Skeletal muscle satellite cell (primary cell): ENCODE measurements around the gene RERE.

Source experiments
- H3K27me3 ChIP-seq: 2 replicates; pipeline ENCODE4 v1.7.0; 2013; ENCODE audit warnings: low read length; ENCODE audit not compliant: control insufficient read depth, insufficient read depth
- H3K36me3 ChIP-seq: 2 replicates; pipeline ENCODE4 v1.7.0; 2013; ENCODE audit warnings: mild to moderate bottlenecking, control low read depth, low read length; ENCODE audit not compliant: insufficient read depth
- H3K4me1 ChIP-seq: 2 replicates; pipeline ENCODE4 v1.7.0; 2013; ENCODE audit warnings: low read length; ENCODE audit not compliant: control insufficient read depth, insufficient read depth
- H3K4me2 ChIP-seq: 2 replicates; pipeline ENCODE4 v1.7.0; 2013; ENCODE audit warnings: mild to moderate bottlenecking, low read length
- H3K4me3 ChIP-seq: 2 replicates; pipeline ENCODE4 v1.7.0; 2013; ENCODE audit warnings: low read length
- H3K9ac ChIP-seq: 2 replicates; pipeline ENCODE4 v1.7.0; 2013; ENCODE audit warnings: mild to moderate bottlenecking, low read depth, low read length, moderate library complexity
- H3K9me3 ChIP-seq: replicated peaks from 2 replicates; pipeline ENCODE4 v1.7.0; 2013; ENCODE audit warnings: mild to moderate bottlenecking, control low read depth, low read length

Gene RERE

DNA sequence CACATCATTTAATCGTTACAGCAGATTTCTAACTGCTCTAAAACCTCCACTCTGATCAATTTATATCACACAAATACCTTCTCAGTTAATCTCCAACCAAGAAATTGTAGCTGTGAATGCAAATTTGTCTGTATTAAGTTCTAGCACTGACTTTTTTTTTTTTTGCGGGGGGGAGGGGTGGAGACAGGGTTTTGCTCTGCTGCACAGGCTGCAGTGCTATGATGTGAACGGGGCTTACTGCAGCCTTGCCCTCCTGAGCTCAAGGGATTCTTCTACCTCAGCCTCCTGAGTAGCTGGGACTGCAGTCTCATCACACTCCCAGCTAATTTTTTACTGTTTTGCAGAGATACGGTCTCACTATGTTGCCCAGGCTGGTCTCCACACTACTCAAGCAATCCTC is 163.6 kb downstream of the RERE start:
- Histone ChIP-seq H3K9me3 (no peaks in the 10 kb centered on the region), H3K27me3 (no peaks in the 10 kb centered on the region), H3K4me3 (no peak overlapping the region), H3K36me3 (peaks cover 6% of the 10 kb centered on the region), H3K4me2 (no peak overlapping the region), H3K4me1 (peaks cover under 1% of the 10 kb centered on the region), H3K9ac (no peak overlapping the region)

GRCh38 chr1:8652467-8653046 is 164.9 kb downstream of the RERE start:
- no peak overlapping the region for H3K9ac ChIP-seq
- no peaks in the 10 kb centered on the region for H3K27me3 ChIP-seq
- peaks cover 6% of the 10 kb centered on the region for H3K36me3 ChIP-seq
- peaks cover 6% of the 10 kb centered on the region for H3K4me1 ChIP-seq
- H3K4me2 ChIP-seq: no peak overlapping the region
- H3K4me3 ChIP-seq: no peak overlapping the region
- H3K9me3 ChIP-seq: no peaks in the 10 kb centered on the region

- H3K9me3 ChIP-seq: no peaks in the 10 kb centered on the region
- no peak overlapping the region for H3K4me2 ChIP-seq
- no peaks in the 10 kb centered on the region for H3K27me3 ChIP-seq
- H3K9ac ChIP-seq: no peak overlapping the region
- peaks cover 6% of the 10 kb centered on the region for H3K36me3 ChIP-seq
- H3K4me3 ChIP-seq: no peak overlapping the region
- peaks cover 12% of the 10 kb centered on the region for H3K4me1 ChIP-seq
These were observed 165.5 kb downstream of the RERE start for GRCh38 chr1:8651962-8652361.

DNA sequence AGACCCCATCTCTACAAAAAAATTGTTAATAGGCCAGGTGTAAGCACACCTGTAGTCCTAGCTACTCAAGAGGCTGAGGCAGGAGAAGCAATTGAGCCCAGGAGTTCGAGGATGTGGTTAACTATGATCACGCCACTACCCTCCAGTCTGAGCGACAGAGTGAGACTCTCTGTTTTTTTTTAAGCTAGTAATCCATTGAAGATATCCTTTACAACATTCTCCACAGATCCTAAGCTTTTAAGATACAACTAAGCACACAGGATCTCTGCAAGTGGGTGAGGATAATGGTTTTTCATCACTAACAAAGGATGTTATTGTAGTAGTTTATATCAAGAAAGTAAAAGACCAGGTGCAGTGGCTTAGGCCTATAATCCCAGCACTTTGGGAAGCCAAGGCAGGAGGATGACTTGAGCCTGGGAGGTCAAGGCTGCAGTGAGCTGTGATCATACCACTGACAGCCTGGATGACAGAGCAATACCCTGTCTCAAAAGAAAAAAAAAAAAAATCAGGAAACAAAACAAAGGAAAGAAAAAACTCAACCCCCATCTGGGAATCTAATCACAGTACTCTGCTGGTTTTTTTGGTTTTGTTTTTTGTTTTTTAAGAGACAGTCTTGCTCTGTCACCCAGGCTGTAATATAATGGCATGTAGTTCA is 166.1 kb downstream of the RERE start:
- peaks cover 12% of the 10 kb centered on the region for H3K4me1 ChIP-seq
- H3K9me3 ChIP-seq: no peaks in the 10 kb centered on the region
- no peak overlapping the region for H3K4me3 ChIP-seq
- peaks cover 6% of the 10 kb centered on the region for H3K36me3 ChIP-seq
- H3K27me3 ChIP-seq: no peaks in the 10 kb centered on the region
- H3K9ac ChIP-seq: no peak overlapping the region
- H3K4me2 ChIP-seq: no peak overlapping the region

GRCh38 chr1:8649875-8650274 is 167.6 kb downstream of the RERE start:
- Histone ChIP-seq H3K36me3 (no peaks in the 10 kb centered on the region), H3K9ac (no peak overlapping the region), H3K4me3 (no peak overlapping the region), H3K9me3 (no peaks in the 10 kb centered on the region), H3K4me2 (no peak overlapping the region), H3K27me3 (no peaks in the 10 kb centered on the region), H3K4me1 (peaks cover 12% of the 10 kb centered on the region)

DNA sequence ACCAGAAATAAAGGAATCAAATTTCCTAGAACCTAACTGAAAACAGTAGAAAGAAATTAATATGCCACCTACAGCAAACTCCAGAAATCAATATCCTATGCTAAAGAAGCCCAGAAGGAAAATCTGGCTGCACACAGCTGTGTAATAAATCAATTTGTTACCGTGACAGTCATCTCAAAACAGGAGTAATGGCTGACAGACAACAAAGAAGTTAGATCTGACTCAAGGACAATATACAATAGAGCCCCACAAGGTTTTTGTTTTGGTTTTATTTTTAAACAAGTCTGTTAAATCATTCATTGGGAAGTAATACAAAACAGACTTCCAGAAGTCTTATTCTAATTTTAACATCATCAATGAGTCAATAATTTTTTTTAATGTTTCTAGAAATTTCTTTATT is 168.4 kb downstream of the RERE start:
- Histone ChIP-seq H3K4me1 (peaks cover 12% of the 10 kb centered on the region), H3K9ac (no peak overlapping the region), H3K9me3 (no peaks in the 10 kb centered on the region), H3K4me2 (no peak overlapping the region), H3K27me3 (no peaks in the 10 kb centered on the region), H3K36me3 (no peaks in the 10 kb centered on the region), H3K4me3 (no peak overlapping the region)

GRCh38 chr1:8646996-8647395 is 170.4 kb downstream of the RERE start:
- H3K9ac ChIP-seq: no peak overlapping the region
- no peaks in the 10 kb centered on the region for H3K27me3 ChIP-seq
- no peak overlapping the region for H3K4me3 ChIP-seq
- no peaks in the 10 kb centered on the region for H3K36me3 ChIP-seq
- H3K4me1 ChIP-seq: peaks cover 12% of the 10 kb centered on the region
- no peak overlapping the region for H3K4me2 ChIP-seq
- no peaks in the 10 kb centered on the region for H3K9me3 ChIP-seq

- Histone ChIP-seq H3K9me3 (no peaks in the 10 kb centered on the region), H3K4me3 (no peak overlapping the region), H3K9ac (no peak overlapping the region), H3K36me3 (no peaks in the 10 kb centered on the region), H3K4me1 (peaks cover 12% of the 10 kb centered on the region), H3K27me3 (no peaks in the 10 kb centered on the region), H3K4me2 (no peak overlapping the region)
These were observed 171.3 kb downstream of the RERE start for GRCh38 chr1:8646189-8646588.

GRCh38 chr1:8643542-8644536 is 173.6 kb downstream of the RERE start:
- H3K4me2 ChIP-seq: no peak overlapping the region
- H3K9me3 ChIP-seq: no peaks in the 10 kb centered on the region
- H3K36me3 ChIP-seq: no peaks in the 10 kb centered on the region
- no peak overlapping the region for H3K9ac ChIP-seq
- H3K4me3 ChIP-seq: no peak overlapping the region
- peaks cover 12% of the 10 kb centered on the region for H3K4me1 ChIP-seq
- no peaks in the 10 kb centered on the region for H3K27me3 ChIP-seq

DNA sequence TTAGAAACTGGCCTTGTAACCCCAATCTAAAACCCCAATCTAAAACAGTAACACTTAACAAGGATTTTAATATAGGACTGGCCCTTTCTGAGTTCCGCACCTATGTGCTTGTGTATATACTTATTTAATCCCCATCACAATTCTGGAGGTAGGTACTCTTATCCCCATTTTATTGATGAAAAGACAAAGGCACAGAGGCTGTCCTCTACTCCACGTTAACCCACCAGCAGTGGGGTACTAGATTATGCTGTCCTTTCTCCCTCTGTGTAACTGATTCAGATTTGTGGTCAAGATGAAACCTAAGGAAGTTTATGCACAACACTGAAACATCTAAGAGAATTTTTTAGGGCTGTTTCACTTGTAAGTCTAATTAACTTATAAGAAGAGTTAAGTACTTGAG is 175.3 kb downstream of the RERE start:
- Histone ChIP-seq H3K36me3 (no peaks in the 10 kb centered on the region), H3K27me3 (no peaks in the 10 kb centered on the region), H3K4me2 (no peak overlapping the region), H3K4me3 (no peak overlapping the region), H3K9ac (no peak overlapping the region), H3K4me1 (peaks cover 2% of the 10 kb centered on the region), H3K9me3 (no peaks in the 10 kb centered on the region)

GRCh38 chr1:8641377-8641997 is 176.0 kb downstream of the RERE start:
- no peaks in the 10 kb centered on the region for H3K4me1 ChIP-seq
- H3K27me3 ChIP-seq: no peaks in the 10 kb centered on the region
- no peaks in the 10 kb centered on the region for H3K9me3 ChIP-seq
- H3K36me3 ChIP-seq: no peaks in the 10 kb centered on the region
- H3K4me3 ChIP-seq: no peak overlapping the region
- H3K9ac ChIP-seq: no peak overlapping the region
- no peak overlapping the region for H3K4me2 ChIP-seq
